Urinary bladder (tissue), 4 donors: ENCODE results near the gene HTR5A. TPM values are rescaled to one million over a fixed set of nuclear protein-coding genes. Genes with fewer than 3 reads are reported as not detected.

Source experiments
- DNase-seq: peaks from one replicate; pipeline ENCODE4 v3.0.0-alpha.2; 2015; ENCODE audit errors: extremely low spot score
- H3K27ac ChIP-seq: one replicate; pipeline ENCODE4 v1.5.1; 2013; ENCODE audit warnings: low read depth, mild to moderate bottlenecking, moderate library complexity
- H3K36me3 ChIP-seq: one replicate; pipeline ENCODE4 v1.6.1; 2013; ENCODE audit warnings: mild to moderate bottlenecking, moderate library complexity; ENCODE audit not compliant: insufficient read depth
- H3K4me1 ChIP-seq: one replicate; pipeline ENCODE4 v1.6.1; 2013; ENCODE audit warnings: mild to moderate bottlenecking, moderate library complexity; ENCODE audit not compliant: insufficient read depth
- H3K4me3 ChIP-seq: one replicate; pipeline ENCODE4 v1.5.1; 2013; ENCODE audit warnings: low read depth, low read length
- WGBS: extraction: QIAGEN DNeasy Blood & Tissue Kit; methylation state at CpG from one replicate; pipeline ENCODE4 v1.1.7; 2013; 5-methylcytosine and 5-hydroxymethylcytosine counted together
- polyA plus RNA-seq: library from polyadenylated mRNA; stranded (reverse); fragments of 200-250 nt; gene quantifications from one replicate; pipeline ENCODE4 v1.2.3, GENCODE V29; 2013
- total RNA-seq: library from RNA; depleted of rRNA; stranded (reverse); fragments of >200 nt; gene quantifications from one replicate; pipeline ENCODE4 v1.2.3, GENCODE V29; 2014
- donor health status: healthy with polysubstance abuse.
- donor health status: healthy.

Gene HTR5A
- total and polyA plus RNA-seq, 2 donors: not detected

DNA sequence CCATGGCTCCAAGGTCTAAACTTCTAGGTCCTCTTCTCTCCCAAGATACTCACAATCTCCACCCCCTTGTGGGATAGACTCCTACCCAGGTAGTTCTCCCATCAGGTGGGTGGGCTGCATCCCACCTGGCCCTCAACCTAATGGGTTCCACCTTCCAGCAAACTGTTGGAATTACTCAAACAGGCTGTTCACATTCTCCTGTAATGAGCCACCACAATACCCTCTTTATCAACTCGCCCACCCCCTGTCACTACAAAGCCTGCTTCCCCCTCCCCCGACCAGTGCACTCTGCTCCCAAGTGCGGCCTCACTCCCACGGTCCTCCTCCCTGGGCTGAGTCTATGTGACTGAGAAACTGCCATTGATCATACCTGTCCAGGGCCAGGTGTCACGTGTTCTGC is 10.4 kb upstream of the HTR5A start:
- Histone ChIP-seq H3K4me1 (no peaks in the 10 kb centered on the region), H3K27ac (no peak overlapping the region), H3K36me3 (no peaks in the 10 kb centered on the region), H3K4me3 (no peak overlapping the region)
- DNase-seq: no peak
- WGBS: 58% methylated on average over 5 of the region's 5 CpGs

DNA sequence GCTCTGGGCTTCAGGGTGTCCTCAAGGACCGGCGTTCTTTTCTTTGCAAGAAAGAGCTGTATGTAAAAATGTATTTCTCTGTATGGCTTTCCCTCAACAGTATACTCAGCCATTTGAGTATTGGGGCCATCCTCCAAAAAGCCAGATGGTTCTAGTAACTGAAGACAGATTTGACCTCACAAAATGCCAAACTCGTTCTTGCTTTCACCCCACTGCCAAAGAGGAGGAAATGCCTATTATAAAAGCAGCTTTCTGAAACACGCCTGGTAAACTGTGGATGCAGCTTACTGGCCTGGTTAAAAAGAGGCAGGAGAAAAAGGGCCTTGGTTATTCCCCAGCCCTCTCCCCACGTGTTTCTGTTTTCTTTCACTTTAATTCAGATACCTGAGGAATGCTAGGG is 7.7 kb upstream of the HTR5A start:
- H3K27ac ChIP-seq: no peak overlapping the region
- H3K4me3 ChIP-seq: no peak overlapping the region
- 28% methylated on average over 5 of the region's 5 CpGs for WGBS
- H3K4me1 ChIP-seq: no peaks in the 10 kb centered on the region
- no peaks in the 10 kb centered on the region for H3K36me3 ChIP-seq
- no peak for DNase-seq

DNA sequence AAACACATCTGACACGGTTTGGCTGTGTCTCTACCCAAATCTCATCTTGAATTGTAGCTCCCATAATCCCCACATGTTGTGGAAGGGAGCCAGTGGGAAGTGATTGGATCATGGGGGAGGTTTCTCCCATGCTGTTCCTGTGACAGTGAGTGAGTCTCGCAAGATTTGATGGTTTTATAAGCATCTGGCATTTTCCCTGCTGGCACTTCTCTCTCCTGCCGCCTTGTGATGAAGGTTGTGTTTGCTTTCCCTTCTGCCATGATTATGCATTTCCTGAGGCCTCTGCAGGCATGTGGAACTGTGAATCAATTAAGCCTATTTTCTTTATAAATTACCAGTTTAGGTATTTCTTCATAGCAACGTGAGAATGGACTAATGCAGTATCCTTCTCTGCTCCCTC is 5.9 kb upstream of the HTR5A start:
- Histone ChIP-seq H3K4me3 (no peak overlapping the region), H3K36me3 (no peaks in the 10 kb centered on the region), H3K27ac (no peak overlapping the region), H3K4me1 (no peaks in the 10 kb centered on the region)
- DNase-seq: no peak
- WGBS: 55% methylated on average over 4 of the region's 4 CpGs

DNA sequence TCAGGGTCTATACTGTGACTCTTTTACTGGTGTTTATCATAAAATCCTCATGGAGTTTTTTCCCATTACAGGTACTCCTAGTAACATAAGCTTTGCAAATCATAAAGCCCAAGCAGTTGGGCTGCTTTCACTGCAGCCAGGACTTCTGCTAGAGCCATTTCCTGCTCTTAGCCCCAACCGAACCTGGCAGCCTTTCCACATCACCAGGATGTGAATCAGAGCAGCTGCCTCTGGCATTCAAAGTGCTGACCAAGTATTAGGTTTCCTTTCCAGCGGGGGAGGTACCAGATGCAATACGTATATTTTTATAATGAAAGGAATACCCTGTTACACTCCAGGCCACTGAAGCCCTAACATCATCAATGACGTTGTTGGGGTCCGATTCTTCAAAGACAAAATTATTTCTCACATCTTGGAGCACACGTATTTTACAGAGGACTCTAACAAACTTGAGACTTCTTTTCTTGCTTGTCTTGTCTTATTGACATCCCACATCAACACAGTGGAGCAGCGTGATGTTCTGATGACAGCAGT is 3.6 kb upstream of the HTR5A start:
- no peak overlapping the region for H3K4me3 ChIP-seq
- no peaks in the 10 kb centered on the region for H3K36me3 ChIP-seq
- no peak for DNase-seq
- no peak overlapping the region for H3K27ac ChIP-seq
- no peaks in the 10 kb centered on the region for H3K4me1 ChIP-seq
- WGBS: 54% methylated on average over 7 of the region's 7 CpGs

DNA sequence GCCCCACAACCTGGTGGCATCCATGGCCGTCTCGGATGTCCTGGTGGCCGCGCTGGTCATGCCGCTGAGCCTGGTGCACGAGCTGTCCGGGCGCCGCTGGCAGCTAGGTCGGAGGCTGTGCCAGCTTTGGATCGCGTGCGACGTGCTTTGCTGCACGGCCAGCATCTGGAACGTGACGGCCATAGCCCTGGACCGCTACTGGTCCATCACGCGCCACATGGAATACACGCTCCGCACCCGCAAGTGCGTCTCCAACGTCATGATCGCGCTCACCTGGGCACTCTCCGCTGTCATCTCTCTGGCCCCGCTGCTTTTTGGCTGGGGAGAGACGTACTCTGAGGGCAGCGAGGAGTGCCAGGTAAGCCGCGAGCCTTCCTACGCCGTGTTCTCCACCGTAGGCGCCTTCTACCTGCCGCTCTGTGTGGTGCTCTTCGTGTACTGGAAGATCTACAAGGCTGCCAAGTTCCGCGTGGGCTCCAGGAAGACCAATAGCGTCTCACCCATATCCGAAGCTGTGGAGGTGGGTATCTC is 1.1 kb downstream of the HTR5A start:
- WGBS: 58% methylated on average over 43 of the region's 43 CpGs
- DNase-seq: no peak
- Histone ChIP-seq H3K4me1 (no peaks in the 10 kb centered on the region), H3K36me3 (no peaks in the 10 kb centered on the region), H3K4me3 (no peak overlapping the region), H3K27ac (no peak overlapping the region)

DNA sequence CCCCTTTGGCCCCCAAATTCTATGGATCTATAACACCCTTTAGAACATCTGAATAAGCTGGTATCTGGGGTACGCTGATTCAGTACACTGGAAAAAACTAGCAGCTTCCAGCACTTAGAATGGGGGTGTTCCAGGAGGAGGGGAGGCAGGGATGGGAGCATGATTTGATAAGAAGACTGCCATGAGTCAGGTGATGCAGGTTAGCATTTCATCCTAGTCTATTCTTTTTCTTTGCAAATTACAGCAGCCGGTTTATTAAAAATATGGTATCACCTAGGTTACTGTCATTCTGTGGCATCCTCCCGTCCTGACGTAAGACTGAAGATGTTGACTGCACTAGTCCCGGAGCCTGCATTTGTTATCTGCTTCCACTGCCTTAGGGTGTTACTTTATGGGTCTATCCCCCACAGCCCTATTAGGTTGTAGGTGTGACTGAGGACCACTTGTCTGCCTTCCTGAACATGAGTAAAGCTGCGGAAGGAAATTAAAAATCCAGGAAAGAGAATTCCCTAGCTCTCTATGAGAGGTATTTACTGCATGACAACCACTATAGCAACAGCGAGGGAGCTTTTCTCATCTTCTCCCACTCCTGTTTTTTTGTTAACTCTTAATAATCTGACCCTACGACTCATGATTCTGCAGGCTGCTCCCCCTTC is 1.9 kb downstream of the HTR5A start:
- H3K4me1 ChIP-seq: no peaks in the 10 kb centered on the region
- no peak overlapping the region for H3K27ac ChIP-seq
- DNase-seq: no peak
- no peaks in the 10 kb centered on the region for H3K36me3 ChIP-seq
- H3K4me3 ChIP-seq: no peak overlapping the region
- WGBS: 71% methylated on average over 8 of the region's 8 CpGs

DNA sequence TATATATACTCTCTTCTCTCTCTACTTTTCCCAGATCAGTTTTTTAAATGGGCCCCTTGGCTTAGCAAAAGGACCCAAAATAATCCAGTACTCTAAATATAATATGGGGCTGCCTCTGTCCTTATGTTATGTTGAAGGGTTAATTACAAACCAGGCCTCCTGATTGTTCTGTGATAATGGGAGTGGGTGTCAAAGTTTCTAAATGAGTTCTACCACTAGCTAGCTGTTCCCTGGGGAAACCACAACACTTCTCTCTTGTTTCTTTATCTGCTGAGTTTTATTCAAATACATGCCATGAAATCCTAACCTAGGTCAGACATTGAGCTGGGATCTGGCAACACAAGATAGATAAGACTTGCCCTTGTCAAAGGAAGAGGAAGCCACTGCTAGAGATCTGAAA is 3.8 kb downstream of the HTR5A start:
- no peaks in the 10 kb centered on the region for H3K4me1 ChIP-seq

DNA sequence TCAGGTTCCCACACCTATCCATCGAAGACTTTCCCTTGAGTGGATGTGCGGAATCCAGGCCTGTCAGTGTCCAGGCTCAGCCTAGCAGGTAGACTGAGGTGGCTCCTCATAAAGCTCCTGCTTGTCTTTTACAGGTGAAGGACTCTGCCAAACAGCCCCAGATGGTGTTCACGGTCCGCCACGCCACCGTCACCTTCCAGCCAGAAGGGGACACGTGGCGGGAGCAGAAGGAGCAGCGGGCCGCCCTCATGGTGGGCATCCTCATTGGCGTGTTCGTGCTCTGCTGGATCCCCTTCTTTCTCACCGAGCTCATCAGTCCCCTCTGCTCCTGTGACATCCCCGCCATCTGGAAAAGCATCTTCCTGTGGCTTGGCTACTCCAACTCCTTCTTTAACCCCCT is 13.9 kb downstream of the HTR5A start:
- no peaks in the 10 kb centered on the region for H3K36me3 ChIP-seq
- 91% methylated on average over 14 of the region's 14 CpGs for WGBS
- no peak for DNase-seq
- H3K27ac ChIP-seq: no peak overlapping the region
- no peaks in the 10 kb centered on the region for H3K4me1 ChIP-seq
- H3K4me3 ChIP-seq: no peak overlapping the region

More for the DNA sequence above, 3.8 kb downstream of the HTR5A start:
- no peak for DNase-seq
- Histone ChIP-seq H3K36me3 (no peaks in the 10 kb centered on the region), H3K4me3 (no peak overlapping the region), H3K27ac (no peak overlapping the region)

DNA sequence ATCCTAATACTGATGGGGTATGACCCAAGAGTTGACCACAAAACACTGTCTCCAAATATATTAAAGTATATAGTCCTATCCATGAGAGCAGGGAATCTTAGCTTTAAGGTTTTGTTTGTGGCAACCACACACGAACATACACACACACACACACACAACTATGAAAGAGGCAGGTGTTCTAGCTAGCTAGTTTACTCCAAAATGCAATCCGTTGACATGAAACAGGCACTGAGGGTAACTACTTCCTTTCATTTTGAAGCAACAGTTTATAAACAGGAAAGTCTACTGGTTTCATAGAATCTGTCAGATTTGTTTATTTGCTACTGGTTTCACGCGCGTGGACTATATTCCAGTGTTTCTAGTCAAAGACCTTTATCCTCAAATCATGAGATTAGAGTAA is 14.8 kb downstream of the HTR5A start:
- no peaks in the 10 kb centered on the region for H3K36me3 ChIP-seq
- WGBS: 78% methylated on average over 5 of the region's 5 CpGs

DNA sequence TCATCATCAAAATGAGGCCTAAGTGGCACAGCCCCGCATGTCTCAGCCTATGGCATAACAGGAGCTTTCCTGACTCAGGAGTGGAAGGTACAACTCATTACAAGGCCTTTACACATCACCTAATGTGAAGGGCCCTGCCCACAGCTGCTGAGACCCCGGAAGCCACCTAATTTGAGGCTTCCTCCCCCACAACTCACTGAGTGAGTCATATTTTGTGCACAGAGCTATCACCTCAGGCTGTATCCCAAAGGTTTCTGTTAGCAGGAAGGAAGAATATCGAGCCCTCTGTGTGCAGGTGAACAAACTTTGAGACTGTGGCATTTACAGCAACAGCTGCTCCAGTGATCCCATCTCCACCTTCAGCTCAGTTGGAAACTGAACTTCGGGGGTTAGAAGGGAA is 20.6 kb downstream of the HTR5A start:
- WGBS: 75% methylated on average over 4 of the region's 4 CpGs

More for the DNA sequence above, 14.8 kb downstream of the HTR5A start:
- no peaks in the 10 kb centered on the region for H3K4me1 ChIP-seq
- H3K4me3 ChIP-seq: no peak overlapping the region
- no peak overlapping the region for H3K27ac ChIP-seq
- DNase-seq: no peak

DNA sequence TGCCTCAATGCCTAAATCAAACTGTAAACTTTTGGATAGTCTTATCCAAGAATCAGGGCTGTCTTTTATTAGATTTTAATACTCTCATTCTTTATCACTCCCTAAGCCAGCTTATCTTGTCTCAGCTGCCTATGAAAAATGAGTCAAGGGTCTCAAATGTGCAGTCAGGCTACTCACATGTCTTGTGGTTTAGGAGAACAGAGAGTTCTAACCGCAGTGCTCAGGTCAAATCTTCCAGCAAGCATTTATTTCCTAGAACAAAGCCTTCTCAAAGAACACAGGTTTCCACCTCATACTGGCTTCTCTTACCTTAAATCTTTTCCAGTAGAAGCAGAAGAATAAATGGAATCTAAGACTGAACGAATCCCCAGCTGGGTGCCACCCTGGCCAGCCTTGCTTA is 23.5 kb downstream of the HTR5A start:
- WGBS: 66% methylated on average over 2 of the region's 2 CpGs
- no peak overlapping the region for H3K27ac ChIP-seq

More for the DNA sequence above, 20.6 kb downstream of the HTR5A start:
- Histone ChIP-seq H3K36me3 (no peaks in the 10 kb centered on the region), H3K27ac (no peak overlapping the region), H3K4me3 (no peak overlapping the region), H3K4me1 (no peaks in the 10 kb centered on the region)
- DNase-seq: no peak

DNA sequence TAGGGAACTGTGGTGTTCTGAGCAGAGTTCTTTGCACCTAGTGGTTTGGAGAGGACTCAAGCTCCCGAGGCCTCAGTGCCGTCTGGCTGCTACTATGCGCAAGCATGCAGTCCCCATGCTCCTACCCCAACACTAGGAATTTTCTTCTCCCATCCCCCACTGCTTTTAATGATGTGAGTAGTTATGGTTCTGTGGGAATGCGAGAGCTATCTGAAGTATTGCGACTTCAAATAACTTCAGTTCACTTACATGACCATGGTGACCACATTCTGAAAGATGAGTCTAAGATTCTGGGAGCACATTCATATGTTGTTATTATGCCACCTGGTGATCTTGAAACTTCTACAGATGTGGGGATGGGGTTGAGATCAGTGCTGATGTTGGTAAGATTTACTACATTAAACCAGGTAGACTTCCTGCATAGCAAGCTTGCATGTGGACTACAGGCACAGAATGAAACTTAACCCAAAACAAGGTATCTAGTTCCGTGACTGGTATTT is 24.6 kb downstream of the HTR5A start:
- no peaks in the 10 kb centered on the region for H3K36me3 ChIP-seq
- H3K4me3 ChIP-seq: no peak overlapping the region
- no peak overlapping the region for H3K27ac ChIP-seq
- DNase-seq: no peak
- WGBS: 75% methylated on average over 6 of the region's 6 CpGs
- no peaks in the 10 kb centered on the region for H3K4me1 ChIP-seq

More for the DNA sequence above, 23.5 kb downstream of the HTR5A start:
- H3K4me3 ChIP-seq: no peak overlapping the region
- no peak for DNase-seq
- no peaks in the 10 kb centered on the region for H3K4me1 ChIP-seq
- H3K36me3 ChIP-seq: no peaks in the 10 kb centered on the region

DNA sequence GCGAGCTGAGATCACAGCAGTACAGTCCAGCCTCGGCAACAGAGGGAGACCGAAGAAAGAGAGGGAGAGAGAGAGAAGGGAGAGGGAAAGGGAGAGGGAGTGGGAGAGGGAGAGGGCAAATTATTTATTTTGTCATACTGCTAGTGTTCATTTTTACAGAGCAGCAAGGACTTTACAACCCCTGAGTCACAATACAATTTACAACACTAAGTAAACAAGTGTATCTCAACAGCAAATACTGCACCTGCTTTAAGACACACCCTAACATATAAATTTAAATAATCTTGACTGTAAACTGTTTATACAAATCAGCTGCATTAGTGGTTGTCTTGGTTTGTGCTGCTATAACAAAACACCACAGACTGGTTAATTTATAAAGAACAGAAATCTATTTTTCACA is 27.2 kb downstream of the HTR5A start:
- Histone ChIP-seq H3K4me1 (no peaks in the 10 kb centered on the region), H3K4me3 (no peak overlapping the region), H3K27ac (no peak overlapping the region), H3K36me3 (no peaks in the 10 kb centered on the region)
- no peak for DNase-seq
- WGBS: 68% methylated on average over 3 of the region's 3 CpGs

DNA sequence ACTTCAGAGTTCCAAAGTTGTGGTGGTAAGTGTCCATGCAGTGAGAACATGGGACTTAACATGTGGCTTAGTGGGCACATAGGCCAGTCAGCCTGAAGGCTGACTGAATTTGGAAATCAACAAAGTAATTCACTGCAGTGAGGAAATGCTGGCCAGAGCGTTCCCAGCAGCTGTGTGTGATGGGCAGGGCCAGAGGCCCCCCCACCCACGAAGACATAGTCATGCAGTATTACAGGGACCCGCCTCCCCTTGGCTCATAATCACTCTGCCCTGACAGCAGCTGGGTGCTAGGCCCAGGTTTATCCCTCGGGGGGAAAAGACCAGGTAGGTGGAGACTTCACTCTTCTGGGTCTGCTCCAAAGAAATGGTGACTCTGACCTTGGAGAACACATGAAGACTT is 33.7 kb downstream of the HTR5A start:
- no peak for DNase-seq
- Histone ChIP-seq H3K27ac (no peak overlapping the region), H3K4me1 (no peaks in the 10 kb centered on the region), H3K4me3 (no peak overlapping the region), H3K36me3 (no peaks in the 10 kb centered on the region)
- 44% methylated on average over 4 of the region's 4 CpGs for WGBS
